ENCODE data around the gene CCDC178.

DNA sequence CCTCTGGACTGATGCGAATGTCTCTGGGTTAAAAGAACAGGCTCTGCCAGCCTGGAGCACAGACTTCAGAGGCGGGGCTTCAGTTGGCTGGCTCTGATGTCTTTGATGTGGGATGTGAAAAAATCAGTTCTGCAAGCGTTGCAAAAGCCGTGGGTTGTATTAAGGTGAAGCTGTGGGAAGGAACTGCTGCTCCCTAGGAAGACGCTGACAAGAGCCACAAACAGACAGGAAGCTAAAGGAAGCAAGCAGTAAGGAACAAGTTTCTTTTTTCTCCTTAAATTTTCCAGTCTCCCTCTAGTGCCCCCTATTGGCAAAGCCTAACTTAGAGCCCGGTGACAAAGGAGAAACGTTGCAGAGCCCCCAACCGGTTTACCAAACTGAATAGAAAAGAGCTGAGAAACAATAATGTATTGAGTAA, 239.0 kb downstream of the CCDC178 start:
- TF ChIP-seq FOXP2 (optimal IDR thresholded peaks at IDR 0.05; ENCODE audit: borderline replicate concordance, extremely low read depth, extremely low read length, insufficient read depth), result no peak
- TF ChIP-seq, protein P1, sequence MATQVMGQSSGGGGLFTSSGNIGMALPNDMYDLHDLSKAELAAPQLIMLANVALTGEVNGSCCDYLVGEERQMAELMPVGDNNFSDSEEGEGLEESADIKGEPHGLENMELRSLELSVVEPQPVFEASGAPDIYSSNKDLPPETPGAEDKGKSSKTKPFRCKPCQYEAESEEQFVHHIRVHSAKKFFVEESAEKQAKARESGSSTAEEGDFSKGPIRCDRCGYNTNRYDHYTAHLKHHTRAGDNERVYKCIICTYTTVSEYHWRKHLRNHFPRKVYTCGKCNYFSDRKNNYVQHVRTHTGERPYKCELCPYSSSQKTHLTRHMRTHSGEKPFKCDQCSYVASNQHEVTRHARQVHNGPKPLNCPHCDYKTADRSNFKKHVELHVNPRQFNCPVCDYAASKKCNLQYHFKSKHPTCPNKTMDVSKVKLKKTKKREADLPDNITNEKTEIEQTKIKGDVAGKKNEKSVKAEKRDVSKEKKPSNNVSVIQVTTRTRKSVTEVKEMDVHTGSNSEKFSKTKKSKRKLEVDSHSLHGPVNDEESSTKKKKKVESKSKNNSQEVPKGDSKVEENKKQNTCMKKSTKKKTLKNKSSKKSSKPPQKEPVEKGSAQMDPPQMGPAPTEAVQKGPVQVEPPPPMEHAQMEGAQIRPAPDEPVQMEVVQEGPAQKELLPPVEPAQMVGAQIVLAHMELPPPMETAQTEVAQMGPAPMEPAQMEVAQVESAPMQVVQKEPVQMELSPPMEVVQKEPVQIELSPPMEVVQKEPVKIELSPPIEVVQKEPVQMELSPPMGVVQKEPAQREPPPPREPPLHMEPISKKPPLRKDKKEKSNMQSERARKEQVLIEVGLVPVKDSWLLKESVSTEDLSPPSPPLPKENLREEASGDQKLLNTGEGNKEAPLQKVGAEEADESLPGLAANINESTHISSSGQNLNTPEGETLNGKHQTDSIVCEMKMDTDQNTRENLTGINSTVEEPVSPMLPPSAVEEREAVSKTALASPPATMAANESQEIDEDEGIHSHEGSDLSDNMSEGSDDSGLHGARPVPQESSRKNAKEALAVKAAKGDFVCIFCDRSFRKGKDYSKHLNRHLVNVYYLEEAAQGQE (IDR thresholded peaks at IDR 0.05; ENCODE audit: insufficient read depth in 1 of 2, low read depth in 2 of 2, low read length in 2 of 2), result no peak
